NK-92 treated with Interleukin-12 subunit alpha and Interleukin-12 subunit beta, amount 100 ng/mL, for 24 hours (cell line): ENCODE data around the gene TGIF2LY.
"Not testable (repeated sequence)": the region's sequence is repeated elsewhere in the genome, so short reads cannot be mapped to it uniquely, and the experiment has no call there.

Experiments
- DNase-seq: peaks from one replicate; lab custom pipeline; 2025; lab: John Stamatoyannopoulos, UW

TGIF2LY gene

DNA sequence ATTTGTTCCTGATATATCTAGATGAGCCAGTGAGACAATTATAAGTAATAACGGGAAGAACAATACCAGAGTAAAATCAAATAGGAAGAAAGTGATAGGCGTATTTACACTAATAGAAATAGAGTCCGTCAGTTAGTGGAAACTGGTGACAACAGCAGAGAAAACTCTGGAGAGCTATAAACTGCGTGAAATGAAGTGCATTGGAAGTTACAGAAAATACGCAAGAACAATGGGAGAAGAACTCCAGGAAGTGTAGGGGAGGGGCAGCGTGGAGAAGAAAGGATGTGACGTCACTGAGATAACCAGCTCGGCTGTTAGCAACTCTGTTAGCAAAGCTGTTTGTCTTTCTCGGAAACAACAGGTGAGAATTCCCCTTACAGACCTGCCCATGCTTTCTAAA is at the start of gene TGIF2LY:
Gene TGIF2LY (plus strand): TSS at position 301 of the 400 bp plus-strand sequence. CDS start 178 bp downstream, outside the sequence.
- not testable (repeated sequence) for DNase-seq
